ENCODE data around the gene ZNF618.

ZNF618 gene

DNA sequence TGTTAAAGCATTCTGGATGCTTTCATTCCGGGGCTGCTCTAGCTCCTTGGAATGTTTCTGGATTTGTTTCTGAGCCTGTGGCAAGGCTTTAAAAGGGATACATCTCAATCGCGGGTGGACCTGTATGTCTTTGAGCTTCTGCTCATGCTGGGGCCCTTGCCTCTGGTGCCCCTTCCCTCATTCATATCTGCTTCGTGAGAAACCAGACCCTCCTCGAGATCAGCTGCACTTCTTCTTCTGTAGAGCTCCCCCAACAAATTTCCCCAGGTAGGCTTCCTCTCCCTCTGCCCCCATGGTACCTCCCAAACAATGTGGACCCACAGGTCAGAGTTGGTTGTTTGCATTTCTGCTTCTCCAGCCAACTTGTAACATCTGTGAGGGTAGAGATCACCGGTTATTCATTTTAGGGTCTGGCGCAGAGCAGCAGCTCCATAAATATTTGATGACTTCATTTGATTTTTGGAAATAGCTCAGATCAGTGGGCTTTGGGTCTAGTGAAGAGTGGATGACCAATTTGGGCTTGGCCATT is 6.6 kb downstream of the ZNF618 start:
- DNase-seq (ENCODE audit: low read depth): no peak

DNA sequence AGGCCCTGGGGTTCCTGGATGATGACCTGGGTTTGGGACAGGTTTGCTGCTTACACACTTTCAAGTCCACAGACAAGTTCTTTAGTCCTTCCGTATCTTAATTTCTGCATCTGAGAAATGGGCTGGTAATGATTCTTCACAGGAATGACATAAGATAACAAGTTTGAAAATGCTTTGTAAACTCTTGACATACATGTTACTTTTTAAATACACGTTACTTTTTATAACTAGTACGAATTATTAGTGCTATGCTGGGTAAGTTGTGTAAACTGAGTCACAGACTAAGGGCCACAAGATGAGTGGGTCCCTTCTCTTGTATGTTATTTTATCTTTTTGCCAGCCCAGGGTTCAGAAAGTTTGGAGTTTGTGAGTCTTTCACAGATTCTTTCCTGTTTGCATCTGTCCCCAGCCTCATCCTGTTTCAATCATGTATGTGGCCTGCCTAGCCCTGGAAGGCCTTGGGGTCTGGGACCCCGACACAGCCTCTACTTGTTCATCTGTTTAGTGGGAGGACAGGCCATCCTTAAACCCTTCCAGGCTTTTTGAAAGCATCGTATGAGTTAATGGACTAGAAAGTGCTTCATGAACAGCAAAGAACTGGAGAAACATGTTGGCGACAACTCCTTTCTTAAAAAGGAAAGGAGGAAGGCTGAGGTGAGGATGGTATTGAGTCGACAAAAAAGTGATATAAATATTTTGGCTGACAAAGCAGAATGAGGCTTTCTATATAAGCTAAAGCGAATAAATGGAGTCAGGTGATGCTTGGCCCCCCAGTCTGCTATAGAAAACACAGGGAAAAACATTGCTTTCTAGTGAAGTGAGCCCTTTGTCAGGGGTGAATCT is 9.3 kb downstream of the ZNF618 start:
- no peak for DNase-seq (ENCODE audit: low read depth)

DNA sequence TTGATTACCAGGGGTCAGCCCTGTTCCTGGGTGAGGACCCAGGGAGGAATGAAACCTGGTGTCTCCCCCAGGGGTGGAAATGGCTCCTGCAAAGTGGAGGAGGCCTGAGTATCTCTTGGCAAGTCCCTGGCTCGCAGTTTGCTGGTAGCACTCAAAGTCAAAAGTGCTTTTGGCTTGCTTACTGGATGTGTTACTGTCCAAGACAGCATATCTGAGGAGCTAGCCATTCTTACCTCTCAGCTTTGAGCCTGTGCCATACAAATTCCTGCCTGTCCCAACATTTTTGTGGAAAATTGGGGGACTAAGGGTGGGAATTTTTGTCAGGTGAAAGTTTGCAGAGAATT is 9.9 kb downstream of the ZNF618 start:
- no peak for DNase-seq (ENCODE audit: low read depth)

DNA sequence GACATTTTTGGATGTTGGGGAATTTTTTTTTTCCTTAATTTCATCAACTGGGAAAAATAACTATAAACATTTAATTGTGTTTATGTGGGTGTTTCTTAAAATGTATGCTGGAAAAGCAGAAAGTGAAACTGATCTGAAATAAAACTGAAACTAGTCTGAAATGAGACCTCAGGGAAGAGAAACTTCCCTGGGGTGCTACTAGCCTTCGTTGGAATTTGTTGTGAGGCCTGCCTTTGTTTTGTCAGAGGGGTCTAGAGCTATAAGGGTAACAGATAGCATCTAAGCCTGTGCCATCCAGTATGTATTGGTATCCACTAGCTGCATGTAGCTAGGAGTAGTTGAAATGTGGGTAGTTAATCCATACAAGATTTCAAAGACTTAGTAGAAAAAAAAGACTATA is 10.4 kb downstream of the ZNF618 start:
- no peak for DNase-seq (ENCODE audit: low read depth)

DNA sequence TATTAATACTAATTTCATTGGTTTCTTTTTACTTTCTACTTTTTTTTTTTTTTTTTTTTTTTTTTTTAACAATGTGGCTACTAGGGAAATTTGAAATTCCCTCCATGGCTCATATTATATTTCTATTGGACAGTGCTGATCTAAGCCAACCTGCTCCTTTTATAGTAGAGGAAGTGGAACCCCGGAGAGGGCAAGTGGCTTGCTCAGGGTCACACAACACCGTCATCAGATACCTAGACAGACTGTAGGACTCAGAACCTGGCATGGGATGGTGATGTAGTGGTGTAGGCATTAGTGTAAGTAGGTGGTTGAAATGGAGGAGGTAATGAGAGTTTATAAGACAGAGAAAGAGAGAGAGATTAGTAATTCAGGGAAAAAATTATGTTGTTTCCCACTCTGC is 10.8 kb downstream of the ZNF618 start:
- no peak for DNase-seq (ENCODE audit: low read depth)

DNA sequence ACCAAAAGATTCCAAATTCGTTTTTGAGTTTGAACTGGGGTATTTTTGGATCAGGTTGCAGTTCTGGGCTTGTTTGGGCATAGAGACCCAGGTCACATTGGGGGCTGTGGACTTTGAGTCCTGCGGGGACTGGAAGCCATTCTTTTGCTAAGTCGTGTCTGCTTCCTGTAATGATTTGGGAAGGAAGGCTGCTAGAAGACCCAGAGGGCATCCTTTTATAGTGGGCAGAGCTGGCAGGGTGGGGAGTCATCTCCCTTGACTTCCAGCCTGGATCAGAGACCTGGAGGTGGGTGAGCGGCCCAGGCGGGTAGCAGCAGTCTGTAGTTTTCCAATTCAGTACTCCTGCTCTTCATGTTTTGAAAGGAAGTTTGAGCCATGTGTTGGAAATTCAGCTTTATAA is 11.3 kb downstream of the ZNF618 start:
- DNase-seq (ENCODE audit: low read depth): no peak

DNA sequence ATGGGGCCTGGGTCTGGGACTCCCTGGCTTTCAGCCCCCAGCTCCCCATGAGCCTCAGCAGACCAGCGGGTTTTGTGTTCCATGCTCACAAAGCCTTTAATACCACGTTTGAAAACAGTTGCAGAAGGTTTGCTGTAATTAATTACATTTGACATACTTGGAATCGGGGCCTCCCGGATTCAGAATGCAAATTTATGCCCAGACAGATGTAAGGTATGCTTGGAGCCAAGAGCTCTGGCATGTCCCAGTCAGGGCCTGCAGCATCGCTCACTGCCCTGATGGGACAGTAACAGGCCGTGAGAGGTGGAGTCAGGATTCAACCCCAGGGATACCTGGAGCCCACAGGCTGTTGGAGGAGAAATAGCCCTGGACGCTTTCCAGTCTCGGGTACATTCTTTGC is 12.2 kb downstream of the ZNF618 start:
- no peak for DNase-seq (ENCODE audit: low read depth)

DNA sequence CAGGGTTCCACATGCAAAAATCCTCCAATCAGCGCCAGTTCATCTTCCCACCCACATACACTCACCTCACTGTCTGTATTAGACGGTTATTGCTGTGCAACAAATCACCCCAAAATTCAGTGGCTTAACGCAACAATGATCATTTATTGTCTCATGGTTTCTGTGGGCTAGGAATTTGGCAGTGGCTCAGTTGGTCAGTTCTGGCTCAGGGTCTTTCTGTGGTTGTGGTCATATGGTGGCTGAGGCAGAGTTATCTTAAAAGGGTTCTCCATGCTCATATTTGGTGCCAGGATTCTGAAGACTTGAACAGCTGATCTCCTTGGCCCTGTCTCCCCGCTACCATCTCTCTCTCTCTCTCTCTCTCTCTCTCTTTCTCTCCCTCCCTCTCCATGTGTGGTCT is 12.9 kb downstream of the ZNF618 start:
- DNase-seq (ENCODE audit: low read depth): no peak

DNA sequence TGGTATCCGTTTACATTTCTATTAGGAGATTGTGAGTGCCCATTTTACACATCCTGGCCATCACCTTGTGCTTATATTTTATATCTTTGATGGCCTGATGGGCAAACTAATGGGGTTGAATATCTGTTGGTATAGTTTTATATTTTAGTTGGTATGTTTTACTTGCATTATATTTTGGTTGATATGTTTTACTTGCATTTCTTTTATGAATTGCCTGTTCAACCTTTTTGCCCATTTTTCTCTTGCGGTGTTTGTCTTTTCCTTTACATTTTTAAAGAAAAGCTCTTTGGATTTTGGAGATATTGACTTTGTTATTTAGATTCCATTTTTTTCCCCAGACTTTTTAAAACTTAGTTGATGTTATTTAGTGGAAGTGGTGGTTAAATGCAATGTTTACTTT is 14.6 kb downstream of the ZNF618 start:
- no peak for DNase-seq (ENCODE audit: low read depth)

DNA sequence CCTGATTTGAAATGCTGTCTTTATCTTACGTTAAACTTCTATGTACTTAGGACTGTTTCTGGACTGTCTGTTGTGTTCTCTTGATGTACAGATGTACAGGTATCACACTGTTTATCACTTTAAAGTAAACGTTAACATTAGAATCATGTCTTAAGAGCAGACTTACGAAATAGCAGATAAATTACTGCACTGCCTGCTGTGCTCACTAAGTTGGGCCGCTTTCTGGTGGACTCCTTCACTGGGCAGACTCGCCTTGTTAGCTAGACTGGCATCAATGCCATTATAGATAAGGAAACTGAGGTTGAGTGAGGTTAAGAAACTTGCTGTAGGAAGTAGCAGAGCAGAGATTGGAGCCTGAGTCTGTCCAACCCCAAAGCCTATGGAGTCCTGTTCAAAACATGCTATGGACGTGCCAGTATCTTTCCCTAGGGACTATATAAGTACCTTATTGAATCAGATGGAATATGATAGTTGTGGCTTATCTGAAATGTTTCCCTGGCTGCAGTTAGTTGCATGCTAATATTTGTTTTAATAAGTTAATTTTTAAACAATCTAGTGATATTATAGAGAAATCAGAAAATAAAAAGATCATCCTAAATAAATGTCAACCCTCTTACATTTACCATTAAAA is 16.9 kb downstream of the ZNF618 start:
- DNase-seq (ENCODE audit: low read depth): no peak

DNA sequence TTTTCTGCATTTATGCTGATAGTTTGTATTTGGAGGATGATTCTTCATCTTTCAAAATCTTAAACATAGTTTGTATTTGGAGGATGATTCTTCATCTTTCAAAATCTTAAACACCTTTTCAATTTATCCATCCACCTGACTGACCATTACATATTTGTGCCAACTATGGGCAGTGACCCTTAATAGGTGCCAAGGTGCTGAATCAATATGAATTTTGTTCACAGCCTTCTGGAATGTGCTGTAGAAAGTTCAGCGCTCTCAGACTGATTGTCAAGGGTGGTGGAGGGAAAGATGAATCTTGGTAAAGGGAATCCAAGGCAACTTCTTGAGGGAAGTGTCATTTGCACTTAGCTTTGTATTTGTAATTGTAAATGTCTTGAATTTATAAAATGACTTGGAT is 18.1 kb downstream of the ZNF618 start:
- no peak for DNase-seq (ENCODE audit: low read depth)

DNA sequence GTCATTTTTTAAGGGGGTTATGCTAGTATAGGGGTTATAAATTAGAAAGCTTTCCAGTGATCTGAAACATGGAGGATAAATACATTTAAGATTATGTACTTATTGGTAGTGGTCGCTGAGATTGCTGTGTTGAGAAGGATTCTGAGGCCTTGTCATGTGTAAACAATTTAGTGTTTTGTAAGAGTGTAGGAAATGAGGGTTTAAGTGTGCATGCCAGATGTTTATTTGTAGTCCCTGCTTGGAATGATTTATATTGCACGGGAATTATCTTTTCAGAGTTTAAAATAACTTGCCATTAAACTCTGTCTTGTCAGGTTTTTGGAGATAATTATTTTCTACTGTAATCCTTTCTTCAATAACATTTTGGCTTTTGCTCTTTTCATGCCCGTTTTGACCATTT is 19.4 kb downstream of the ZNF618 start:
- no peak for DNase-seq (ENCODE audit: low read depth)

DNA sequence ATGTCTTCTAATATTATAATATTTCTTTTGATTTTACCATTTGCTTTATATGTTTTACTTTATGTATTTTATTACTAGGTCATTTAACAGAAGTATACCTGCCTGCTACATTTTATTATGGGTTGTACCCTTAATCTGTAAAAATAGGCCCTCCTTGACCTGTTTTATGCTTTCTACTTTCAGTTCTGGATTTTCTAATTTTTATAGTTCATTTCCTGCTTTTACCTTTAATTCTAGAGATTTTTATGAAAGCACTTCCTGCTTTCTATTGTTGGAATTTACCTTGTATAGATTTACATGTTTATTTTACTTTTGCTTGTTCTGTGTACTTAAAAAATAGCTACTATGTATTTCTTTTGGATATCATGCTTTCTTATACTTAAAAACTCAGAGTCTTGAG is 20.6 kb downstream of the ZNF618 start:
- DNase-seq (ENCODE audit: low read depth): no peak

DNA sequence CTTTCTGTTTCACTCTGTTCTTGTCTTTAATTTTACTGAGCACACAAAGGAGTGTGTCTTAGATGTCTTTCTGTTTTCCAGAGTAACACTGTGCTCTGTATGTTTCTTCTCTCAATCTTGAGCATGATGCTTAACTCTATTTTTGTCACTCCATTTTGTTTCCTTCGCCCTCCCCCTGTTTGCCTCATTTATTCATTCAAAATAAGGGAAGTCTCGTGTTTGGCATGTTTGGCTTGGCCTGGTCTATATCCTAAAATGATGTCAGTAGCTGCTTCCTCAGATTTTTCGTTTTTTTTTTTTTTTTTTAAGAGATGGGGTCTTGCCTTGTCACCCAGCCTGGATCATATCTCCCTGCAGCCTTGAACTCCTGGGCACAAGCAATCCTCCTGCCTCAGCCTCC is 22.0 kb downstream of the ZNF618 start:
- no peak for DNase-seq (ENCODE audit: low read depth)

DNA sequence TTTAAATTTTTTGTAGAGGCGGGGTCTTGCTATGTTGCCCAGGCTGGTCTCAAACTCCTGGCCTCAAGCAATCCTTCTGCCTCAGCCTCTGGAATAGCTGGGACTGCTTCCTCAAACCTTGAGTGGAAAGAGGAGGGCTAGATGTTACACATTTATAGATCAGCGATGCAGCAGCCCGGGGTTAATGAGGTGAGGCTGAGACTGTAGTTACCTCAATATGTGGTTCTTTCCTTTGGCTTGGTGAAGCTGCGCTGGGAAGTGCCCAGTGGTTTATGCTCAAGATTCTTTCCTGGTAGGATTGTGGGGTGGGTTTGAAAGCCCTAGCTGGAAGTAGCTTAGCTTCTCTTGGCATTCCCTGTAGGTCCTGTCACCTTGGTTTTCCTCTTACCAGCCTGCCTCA is 22.5 kb downstream of the ZNF618 start:
- DNase-seq (ENCODE audit: low read depth): no peak

DNA sequence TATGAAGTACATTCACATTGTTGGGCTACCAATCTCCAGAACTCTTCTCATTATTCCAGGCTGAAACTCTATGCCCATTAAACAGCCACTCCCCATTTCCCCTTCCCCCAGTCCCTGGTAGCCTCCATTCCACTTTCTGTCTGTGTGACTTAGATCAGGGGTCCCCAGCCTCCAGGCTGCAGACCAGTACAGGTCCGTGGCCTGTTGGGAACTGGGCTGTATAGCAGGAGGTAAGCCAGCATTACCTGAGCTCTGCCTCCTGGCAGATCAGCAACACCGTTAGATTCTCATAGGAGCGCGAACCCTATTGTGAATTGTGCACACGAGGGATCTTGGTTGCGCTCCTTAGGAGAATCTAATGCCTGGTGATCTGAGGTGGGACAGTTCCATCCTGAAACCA is 23.1 kb downstream of the ZNF618 start:
- no peak for DNase-seq (ENCODE audit: low read depth)

DNA sequence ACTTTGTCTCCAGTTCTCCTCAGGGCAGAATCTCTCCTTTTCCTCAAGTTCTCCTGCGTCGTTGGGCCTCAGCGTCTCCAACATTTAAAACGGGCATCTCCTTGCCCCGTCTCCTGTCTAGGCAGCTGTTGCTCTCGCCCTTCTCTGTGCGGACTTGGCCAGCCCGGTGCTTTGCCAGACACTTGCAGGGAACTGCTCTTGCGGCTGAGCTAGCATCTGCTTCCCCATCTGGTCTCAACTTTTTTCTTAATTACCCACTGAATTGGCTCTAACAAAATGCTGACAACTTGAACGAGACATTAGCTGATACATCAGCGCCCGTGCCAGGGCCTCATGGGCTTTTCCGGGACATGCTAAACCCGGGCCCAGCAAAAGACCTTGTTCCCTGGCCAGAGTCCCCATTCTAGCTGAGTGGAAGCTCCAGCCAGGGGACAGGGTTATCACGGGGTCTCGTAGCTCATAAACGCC is 25.1 kb downstream of the ZNF618 start:
- no peak for DNase-seq (ENCODE audit: low read depth)

DNA sequence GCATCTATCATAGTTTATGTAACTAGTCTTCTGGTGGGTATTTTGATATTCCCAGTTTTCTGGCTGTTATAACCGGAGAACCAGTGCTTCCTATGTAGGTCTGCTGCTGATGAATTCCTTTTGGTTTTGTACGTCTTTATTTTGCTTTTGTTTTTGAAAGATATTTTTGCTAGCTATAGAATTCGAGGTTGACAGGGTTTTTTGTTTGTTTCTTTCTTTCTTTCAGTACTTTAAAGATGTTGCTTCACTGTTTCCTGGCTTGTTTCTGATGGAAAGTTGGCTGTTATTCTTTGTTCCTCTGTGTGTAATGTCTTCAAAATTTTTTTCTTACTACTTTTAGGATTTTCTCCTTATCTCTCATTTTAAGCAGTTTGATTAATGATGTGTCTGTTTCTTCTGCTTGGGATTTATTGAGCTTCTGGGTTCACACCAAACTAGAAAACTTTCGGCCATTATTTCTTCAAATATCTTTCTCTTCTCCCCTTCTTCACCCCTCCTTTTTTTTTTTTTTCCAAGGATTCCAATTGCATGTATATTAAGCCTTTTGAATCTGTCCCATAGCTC is 27.5 kb downstream of the ZNF618 start:
- DNase-seq (ENCODE audit: low read depth): no peak

DNA sequence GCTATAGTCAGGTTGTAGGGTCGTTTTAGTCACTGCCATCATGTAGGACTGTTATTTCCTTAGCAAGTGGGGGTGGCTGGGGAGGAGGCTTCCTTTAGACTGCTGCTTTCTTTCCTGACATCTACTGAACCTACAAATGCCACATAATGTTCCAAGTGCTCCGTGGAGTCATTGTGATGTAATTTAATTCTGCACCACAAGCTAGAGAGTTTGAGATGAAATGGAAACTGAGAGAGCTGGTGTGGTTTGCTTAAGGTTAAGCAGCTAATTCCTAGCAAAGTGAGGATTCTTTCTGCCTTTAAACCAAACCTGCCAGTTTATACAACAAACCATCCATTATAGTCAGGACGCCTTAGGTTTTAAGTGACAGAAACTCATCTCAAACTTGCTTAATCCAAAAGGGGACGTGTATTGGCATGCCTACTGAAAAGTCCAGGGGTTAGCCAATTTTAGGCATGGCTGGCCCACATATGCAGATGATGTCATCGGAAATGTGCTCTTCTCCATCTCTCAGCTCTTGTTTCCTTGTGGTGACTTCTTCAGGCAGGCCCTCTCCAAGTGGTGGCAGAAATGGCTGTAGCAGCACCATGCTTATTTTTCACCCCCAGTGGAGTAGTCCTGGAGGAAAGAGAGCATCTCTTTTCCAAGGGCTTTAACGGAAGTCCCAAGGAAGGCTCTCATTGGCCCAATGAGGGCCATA is 30.5 kb downstream of the ZNF618 start:
- DNase-seq (ENCODE audit: low read depth): no peak

DNA sequence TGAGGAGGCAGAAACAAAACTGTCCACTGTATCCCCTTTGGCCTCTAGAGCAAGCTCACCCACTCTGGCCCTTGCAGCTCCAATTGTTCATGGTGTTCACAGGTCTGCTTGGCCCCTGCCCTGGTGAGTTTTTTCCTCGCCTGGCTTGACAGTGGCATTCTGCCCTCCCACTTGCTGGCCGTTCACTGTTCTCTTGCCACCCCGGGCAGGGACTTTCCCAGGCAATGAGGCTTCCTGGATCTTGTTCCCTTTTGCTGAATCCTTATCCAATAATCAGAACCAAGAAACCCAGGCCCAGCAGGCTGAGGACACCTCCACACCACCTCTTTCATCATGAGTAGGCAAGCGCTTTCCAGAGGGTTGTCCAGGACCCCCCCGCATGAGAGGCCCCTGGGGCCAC is 31.2 kb downstream of the ZNF618 start:
- DNase-seq (ENCODE audit: low read depth): no peak

DNA sequence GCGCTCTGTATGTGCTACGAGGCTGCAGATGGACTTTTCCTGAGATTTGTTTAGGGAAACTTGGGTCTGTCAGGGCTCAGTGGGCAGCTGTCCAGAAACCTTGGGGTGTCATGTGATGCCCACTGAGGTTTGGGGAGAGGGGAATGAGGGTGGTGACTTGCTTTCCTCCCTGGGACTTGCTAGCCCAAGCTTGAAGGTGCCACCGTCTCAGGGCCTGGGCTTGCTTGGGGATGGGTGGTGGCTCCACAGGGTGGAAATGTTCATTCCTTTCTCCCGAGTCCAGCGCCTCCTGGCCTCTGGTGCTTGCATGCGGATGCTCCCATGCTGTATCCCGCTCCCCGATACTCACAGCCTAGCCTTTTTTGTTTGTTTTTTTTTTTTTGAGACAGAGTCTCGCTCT is 33.3 kb downstream of the ZNF618 start:
- no peak for DNase-seq (ENCODE audit: low read depth)

DNA sequence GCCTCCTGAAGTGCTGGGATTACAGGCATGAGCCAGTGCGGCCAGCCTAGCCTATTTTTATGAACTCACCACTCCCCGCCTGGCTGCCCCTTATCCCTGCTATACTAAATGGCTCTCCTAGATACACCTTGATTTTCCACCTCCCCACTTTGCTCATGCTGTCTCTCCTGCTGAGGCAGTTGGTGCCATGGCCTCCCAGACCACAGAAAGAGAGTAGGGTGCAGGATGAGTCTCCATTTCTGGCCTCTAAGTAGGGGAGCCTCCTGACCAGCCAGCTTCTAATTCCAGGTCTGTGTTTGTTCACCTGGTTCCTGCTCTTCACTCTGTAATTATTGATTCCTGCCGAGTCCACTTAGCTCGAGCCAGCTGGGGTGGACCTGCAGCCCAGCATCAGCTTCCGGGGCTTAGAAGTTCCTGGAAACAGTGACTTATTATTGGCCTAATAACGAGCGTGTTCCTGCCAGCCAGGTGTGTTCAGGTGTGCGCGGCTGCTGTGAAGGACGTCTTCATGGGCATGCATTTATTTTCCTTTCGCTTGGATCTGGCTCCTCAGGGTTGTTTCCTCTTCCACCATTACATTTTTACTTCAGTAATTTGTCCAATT is 34.0 kb downstream of the ZNF618 start:
- DNase-seq (ENCODE audit: low read depth): no peak
